HG03442 (cell line): Measurements from ENCODE around the gene WDR1.

ENCODE experiments used
- ATAC-seq: cut with Tn5 transposase; IDR thresholded peaks from one replicate; pipeline ENCODE4 v1.9.1; 2021; ENCODE audit warnings: mild to moderate bottlenecking, moderate library complexity; ENCODE audit not compliant: unreplicated experiment

The WDR1 gene

DNA sequence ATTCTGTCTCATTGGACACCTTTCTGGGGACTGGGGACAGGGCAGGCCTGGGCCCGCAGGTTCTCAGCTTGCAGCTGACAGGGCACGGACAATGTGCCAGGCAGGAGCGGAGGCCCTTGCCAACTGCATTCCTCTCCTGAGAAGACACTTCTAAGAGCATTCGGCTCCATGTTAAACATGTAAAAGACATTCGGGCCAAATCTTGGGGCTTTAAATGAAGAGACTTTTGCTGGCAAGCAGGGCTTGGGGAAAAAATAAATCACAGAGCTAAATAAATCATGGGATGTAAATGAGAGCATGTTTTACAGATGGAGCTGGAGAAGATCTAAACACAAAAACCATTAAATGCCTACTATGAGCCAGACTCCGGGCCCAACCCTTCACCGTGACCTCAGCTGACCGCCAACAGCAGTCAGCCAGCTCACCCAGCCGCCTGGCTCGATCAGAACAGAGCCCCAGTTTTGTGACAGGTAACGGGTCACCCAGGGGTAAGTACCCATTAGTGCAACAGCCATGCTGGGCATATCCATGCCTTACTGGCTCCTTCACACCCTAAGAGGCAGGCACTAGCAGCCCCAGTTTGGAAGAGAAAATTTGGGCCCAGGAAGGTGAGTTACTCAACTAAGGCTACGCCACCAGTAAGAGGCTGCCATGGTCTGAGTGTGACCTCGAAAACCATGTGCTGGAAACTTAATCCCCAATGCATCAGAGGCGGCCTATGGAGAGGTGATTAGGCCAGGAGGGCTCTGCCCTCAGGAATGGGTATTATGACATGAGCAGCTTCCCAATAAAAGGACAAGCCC, 14.7 kb downstream of the WDR1 start:
- no peak for ATAC-seq

DNA sequence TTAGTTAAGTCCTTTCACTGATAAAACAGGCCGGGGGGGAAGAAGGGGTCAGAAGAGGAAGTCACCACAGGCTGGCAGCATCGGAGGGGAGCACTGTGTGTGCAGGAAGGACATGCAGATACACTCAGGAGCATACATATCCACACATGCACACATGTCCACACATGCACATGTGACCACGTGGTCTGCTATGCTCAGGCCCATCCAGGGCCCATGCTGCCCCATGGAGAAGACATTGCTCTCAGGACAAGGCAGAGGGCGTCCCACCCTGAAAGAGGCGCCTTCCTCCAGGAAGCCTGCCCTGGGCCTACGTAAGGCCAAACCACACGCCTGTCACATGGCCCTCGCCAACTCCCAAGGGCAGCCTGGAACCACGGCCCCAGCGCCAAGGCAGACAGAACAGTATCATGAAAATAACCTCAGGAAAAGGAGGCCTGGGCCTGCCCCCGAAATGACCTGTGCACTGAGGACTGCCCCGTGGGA, 15.8 kb downstream of the WDR1 start:
- ATAC-seq, result no peak

DNA sequence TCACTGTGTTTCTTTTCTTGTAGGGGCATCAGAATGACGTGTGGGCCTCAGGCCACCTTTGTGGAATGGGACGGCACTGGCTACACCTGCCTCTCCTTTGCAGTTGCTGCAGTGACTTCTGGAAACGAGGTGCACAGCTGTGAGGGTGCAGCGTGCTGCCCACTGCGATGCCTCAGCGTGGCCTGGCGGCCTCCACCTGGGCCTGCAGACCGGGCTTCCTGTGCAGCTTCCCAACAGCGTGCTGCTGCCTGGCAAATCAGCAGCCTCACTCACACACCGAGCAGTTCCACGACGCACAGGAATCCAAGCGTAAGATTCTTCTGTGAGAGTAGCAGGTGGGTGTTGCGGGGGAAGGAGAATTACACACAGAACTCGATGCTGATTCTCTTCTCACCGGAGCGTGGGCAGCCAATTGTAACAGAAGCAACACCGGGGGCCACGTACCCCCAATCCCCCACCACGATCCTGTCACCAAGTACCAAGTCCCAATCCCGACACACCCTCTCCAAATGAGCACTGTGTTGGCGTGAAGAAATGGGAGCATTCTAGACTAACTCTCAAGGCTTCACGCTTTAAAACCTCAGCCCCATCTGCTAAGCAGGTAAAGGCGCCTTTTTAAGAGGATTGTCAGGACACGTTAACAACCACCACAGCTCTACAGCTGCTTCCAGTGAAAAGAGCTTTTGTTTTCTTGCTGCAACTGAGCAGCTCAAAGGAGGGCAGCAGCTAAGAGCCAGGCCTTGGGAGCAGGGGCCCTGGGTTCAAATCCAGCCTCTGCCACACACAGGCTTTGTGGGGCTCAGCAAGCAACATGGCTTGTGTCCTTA, 16.9 kb downstream of the WDR1 start:
- ATAC-seq, result no peak

DNA sequence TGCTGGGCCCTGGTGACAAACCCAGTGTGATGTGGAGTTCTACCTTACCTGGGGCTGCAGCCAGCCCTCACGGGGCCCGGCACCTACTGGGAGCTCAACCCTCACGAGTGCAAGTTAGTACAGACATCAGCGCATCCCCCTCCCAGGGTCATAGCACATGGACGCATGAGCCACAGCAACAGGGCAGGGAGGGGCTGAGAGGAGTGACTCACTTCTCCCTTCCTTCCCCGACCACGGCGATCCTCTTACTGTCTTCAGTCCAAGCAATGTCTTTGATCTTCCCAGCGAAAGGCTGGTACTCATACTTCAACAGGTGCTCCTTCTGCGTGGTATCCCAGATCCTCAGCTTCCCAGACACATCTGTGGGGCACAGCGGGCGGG, 17.8 kb downstream of the WDR1 start:
- ATAC-seq, result no peak

DNA sequence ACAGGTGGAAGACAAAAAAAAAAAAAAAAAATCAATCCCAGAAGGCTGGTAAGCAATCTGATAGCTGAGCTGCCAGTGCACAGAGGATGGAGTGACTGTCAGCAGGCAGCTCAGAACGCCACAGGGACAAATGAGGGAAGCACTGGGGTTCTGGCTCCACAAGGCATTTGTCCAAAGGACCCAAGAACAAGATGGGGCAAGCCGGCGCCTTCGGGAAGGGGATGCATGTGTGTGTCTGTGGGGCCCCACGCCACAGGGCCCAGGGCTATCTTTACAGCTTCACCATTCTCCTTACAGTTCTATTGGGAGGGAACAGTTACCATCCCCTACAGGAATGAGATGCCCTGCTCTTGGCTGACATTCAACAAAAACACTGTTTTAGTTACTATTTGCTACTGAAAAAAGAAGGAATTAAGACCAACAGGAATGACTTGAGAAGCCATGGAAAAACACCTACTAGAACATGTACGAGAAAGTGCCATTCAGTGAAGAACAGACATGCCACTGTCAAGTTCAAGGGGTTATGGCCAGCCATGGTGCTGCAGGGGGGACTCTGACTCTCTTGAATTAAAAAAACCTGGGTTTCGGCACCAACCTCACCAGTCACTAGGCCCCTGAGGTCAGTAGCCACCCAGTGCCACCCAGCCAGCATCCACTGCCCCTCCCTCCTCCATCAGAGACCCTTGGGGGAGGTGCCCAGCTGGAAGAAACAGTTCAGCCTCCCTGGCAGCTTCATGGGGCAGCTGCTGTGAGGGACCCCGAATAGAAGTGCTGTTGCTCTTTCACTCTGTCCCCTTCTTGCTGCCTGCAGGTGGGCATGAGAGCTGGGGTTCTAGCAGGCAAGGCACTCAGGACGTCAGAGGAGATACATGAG, 18.5 kb downstream of the WDR1 start:
- no peak for ATAC-seq

DNA sequence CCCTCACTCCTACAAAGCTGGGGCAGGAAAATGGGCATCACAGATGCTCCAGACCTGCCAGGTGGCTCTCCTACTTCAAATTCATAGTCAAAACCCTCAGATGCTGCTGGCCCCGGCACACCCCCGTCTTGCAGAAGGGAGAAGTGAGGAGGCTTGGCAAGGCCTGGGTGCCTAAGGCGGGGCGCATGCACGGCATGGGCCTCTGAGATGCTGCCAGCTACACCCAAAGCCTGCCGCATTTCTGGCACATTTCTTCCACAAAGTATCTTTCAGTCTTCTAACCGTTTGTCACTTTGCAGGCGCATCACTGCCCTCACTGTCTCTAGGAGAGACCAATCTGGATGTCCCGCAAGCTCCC, 19.6 kb downstream of the WDR1 start:
- no peak for ATAC-seq

DNA sequence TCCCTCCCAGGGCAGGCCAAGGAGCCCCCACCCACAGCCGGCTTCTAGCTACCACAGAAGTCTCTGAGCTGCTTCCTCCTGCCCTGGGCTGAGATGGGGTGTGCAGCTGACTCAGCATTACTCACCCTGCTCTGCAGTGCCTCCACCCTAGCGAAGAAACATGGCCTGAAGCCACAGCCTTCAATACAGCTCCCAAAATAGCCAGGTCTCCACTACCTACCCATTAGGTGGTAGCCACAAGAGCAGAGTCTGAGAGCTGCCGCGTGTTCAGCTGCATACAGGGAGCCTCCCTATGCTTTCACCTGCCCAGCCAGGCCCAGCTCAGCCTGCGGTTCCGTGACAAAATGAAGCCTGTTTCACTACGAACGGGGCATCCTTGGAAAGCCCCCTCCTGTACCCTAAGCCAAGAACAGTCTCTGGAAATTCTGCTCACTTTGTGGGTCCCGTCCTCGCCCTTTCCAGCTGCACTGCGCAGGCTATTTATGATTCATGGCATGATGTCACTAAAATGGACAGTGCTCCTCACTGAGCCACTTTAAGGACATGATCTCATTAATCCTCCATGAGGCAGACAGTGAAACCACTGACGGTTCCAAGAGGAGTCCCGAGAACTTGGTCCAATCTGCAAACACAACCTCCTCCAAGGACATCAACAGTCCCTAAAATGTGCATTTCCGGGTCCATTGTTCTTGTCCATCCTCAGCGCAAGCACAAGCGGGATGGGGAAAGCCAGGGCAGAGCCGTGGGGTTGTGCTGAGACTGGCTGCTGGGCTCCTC, 20.2 kb downstream of the WDR1 start:
- peak; percentile 82 for ATAC-seq

DNA sequence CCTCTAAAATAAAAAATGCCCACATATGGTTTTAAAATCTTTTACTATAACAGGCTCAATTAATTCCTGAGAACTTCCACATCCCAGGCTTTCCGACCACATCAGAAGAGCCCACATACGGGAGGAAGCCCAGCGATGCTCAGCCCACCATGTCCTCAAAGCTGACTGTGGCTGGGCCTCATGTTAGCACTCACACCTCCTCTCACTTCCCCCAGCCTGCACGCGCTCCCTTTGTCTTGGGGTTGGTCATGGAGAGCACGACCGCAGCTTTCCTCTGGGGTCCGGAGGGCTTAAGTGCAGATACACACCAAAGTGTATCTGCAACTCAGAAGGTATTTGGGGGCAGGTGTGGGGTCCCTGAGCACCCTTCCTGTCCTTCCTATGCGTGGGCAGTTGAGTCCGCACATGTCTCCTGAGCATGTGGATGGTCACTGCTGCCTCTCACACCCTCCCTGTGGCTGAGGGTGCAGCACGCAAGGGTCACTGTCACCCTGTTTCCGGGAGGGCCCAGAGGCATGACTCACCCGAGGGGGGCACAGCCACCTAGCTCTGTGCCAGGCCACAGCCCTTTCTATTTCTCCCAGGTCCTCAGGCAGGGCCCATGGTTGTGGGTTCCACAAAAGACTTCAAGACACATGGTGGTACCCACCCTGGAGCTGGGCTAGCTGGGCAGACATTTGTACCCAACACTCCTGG, 21.2 kb downstream of the WDR1 start:
- peak; percentile 17 for ATAC-seq

DNA sequence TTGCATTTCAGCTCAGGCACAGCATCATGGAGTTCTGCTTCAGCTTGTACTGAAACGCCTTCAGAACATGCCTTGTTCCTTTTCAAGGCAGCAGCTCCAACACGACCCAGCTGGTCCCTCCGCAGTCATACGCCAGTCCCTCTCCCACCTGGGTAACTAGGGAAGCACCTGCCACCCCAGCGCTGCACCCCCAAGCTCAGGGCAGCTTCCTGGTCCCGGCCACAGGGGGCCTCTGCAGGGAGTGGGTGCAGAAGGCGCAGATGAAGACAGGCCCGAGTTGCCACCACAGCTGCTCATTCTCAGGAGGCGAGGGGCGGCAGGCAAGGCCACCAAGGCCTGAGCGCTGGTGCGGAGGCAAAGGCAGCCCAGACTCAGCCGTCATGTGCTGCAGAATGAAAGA, 21.8 kb downstream of the WDR1 start:
- no peak for ATAC-seq

DNA sequence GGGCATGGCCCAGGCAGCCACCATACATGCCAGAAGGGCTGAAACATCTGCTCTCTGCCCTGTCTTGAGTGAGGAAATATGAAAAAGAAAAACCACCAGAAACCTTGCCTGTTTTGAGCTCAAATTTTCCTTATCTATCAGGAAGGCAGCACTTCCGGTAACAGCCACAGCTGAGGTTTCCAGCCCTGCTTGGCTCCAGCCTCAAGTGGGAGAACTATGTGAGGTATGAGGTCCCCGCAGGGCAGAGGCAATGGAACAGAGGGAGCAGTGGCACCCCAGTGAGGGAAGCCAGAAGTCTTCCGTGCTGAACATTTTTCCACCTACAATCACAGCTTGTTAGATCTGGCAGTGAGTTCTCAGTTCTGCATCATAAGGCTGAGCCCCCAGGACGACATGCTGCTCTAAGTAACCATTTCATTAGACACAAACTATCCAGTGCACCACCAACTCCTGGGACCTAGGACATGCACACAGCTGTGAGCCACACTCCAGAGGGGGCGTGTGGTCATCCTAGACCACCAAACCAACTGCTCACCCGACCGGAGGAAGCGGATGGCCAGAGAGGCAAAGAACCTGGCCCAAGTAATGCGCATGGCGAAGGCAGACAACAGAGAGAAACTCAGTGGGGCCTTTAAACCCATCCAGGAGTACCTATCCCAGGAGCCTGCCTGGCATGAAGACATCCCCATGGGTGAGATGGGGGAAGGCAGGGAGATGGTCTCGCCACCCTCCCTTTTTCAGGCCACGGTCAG, 22.6 kb downstream of the WDR1 start:
- no peak for ATAC-seq

DNA sequence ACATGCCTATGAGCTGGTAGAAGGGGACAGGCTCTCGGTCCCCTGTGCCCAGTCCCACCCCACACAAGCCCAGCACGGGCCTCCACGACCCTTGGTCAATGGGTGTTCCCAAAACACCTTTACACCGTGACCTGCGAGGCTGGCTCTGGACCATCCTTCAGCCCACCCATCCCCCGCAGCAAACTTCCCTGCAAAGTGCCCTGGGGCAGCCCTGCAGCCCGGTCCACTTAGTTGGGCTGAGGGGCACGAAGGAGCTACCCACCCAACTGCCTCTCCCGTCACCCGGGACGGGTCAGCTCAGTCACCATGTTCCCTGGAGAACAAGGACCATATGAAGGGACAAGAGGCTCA, 23.4 kb downstream of the WDR1 start:
- ATAC-seq, result no peak

DNA sequence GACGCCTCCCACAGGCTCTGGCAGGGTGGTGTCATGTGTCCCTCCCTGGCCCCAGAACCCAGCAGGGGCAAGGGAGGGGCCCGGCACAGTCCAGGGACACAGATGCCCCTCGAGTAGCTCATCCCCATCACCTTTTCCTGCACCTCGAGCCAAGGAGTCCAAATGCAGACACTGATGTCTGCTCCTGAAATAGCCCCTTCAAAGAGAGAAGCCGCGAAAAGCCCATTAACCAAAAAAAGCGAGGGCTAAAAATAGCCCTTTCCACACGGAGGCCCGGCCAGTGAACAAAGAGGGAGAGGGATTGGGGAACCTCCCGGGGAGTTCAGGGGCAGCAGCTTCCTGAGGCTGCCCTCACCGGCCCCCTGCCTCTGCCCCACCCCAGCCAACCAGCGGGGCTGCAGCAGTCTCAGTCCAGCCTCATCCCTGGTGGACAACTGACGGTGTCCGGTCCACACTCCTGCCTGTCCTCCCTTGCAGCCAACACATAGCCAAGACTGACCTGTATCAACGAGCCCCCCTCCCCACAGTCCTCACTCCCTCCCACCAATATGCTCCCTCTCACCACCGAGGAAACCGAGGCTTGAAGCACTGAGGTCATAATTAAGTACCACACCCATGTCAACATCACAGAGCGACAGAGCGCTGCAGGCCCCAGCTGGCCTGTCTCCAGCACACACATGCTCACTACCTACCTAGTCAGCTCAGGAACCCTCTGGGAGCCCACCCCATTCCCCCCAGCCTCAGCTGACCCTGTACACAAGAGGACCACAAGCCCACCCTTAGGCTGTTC, 23.9 kb downstream of the WDR1 start:
- ATAC-seq, result no peak

DNA sequence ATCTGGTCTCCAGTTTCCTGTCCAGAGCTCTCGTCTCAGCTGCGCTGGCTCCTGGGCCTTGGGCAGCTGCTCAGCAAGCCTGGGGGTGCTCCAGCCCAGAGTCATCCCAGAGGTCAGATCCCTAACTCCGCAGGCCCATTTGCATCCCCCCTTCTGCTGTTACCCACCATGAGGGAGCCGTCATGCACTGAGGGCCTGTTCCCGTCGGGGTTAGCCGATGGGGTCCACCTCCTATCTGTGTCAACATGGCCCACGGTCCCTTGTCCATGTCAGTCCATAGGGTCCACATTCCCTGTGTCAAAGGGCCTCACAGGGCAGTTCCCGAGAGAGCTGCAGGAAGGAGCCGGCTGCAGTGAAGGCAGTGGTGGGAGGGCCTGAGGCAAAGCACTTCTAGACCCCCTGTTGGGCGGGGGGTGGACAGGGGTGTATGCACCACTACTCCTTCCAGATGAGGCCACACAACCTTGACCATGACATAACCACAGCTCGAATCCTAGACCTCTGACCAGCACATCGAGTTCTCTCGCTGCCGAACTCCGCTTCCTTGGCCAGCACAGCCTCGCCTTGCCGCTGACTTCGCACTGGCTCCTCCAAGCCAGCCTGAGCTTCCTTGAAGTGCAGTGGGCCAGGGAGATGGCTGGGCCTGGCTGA, 24.9 kb downstream of the WDR1 start:
- no peak for ATAC-seq

DNA sequence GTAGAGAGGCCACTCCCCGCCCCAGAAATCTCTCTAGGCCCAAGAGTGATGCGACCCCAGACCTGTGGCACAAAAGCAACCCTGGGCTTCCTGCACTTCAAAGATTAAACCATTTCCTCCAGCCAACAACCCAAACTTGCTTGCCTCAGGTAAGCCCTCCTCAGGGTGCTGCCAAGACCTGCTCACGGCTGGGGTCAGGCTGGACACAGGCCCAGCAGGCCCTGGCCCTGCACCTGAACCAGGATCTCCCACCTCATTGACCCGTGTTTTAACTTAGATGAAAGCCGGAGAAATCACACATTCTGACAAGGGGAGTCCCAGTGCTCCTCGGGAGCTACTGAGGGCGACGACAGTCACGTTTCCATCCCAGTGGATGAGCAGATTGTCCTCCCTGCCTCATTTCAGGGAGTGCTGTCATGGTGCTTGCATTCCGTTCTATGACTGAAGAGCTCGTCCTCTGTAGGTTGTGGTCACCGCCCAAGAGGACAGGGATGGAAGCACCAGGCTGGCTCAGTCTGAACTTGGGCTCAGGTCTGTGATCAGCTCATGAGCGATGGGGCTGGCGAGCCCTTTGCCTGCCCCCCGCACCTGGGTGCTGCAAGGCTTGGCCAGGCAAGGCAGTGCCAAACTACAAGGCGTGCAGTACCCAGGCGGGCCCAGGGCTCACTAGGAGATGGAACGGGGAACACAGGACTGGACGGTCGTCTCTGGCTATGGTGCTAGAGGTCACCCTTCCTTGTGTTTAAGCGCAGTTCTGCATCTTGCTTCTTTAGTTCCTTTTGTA, 25.9 kb downstream of the WDR1 start:
- ATAC-seq, result no peak

DNA sequence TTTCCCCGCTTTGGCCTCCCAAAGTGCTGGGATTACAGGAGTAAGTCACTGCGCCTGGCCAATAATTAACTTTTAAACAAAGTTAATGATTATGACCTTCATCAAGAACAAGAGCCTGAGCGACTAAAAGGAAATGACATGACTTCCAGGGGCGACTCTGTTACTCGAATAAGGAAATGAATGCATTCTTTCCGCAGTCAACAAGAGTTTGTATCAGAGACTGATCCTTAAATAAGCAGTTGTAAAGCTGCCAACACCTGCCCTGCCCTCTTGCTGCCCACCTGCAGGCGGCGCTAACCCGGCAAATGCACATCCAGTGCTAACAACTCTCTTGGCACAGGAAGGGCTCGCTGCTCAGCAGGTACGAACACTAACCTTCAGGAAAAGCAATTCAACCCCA, 27.3 kb downstream of the WDR1 start:
- ATAC-seq, result no peak

DNA sequence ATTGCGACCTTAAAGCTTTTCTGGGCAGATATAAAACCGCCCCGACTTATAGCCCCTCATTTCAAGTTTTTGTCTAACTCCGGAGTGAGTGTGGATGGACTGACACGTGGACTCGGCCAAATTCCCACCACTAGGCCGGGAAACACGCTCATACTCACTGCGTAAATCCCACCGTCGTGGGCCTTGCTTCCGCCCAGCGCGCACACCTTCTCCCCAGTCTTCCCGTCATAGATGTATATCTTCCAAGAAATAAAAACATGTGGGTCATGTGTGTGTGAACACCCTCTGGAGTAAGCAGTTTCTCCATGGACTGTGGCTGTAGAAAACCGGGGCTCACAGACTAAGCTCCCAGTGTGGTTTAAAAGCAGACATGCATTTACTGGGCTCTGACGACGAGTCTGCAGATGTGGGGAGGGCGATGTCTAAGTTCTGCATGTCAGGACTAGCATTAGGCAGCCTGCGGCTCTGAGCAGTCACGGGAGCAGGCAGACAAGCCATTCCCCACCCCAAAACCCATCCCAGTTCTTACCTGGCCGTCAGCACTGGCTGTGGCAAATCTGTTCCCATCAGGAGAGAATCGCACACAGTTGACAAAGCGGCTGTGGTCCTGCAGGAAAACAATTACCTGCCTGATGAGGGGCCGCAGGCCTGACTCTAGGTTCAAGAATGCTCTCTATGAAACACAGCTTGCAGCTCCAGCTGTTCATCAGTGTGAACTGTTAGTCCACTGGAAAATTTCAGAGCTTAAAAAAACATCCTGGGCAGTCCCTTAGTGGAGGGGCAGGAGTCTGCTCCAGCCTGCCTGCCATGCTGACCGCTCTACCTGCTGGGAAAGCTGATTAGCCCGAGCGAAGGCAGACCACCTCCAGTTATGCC, 28.2 kb downstream of the WDR1 start:
- ATAC-seq, result no peak
